ENCODE data around the gene KAT2B. TPM values are rescaled to one million over a fixed set of nuclear protein-coding genes. Genes with fewer than 3 reads are reported as not detected.

Gene KAT2B
- total RNA-seq, 1 donor from 2014 or later = 94.3 TPM

DNA sequence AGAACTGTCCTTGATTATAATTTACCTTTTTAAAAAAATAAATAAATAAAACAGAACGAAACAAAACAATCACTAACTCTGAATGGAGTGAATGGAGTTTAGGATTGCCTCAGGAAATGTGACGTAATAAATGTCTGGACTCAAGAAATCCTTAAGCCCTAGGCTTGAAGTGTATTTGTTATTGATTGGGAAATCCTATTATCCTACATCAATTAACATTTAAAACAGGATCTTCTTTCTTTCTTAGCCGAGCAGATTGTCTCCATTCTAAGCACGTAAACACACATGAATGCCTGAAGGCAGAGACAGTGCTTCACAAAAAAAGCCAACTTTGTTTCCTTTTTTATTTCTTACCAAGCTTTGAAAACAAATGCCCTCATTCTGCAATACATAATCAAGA lies 33.4 kb downstream of the KAT2B start:
- Histone ChIP-seq H3K9me3 (replicated peaks) (no peaks in the 10 kb centered on the region), H3K4me1 (peaks cover 63% of the 10 kb centered on the region), H3K4me3 (no peak overlapping the region), H3K27ac (replicated peaks) (peak overlapping the region; percentile 71), H3K36me3 (no peaks in the 10 kb centered on the region), H3K27me3 (ENCODE audit: low read depth) (no peaks in the 10 kb centered on the region)
- TF ChIP-seq, protein P1, sequence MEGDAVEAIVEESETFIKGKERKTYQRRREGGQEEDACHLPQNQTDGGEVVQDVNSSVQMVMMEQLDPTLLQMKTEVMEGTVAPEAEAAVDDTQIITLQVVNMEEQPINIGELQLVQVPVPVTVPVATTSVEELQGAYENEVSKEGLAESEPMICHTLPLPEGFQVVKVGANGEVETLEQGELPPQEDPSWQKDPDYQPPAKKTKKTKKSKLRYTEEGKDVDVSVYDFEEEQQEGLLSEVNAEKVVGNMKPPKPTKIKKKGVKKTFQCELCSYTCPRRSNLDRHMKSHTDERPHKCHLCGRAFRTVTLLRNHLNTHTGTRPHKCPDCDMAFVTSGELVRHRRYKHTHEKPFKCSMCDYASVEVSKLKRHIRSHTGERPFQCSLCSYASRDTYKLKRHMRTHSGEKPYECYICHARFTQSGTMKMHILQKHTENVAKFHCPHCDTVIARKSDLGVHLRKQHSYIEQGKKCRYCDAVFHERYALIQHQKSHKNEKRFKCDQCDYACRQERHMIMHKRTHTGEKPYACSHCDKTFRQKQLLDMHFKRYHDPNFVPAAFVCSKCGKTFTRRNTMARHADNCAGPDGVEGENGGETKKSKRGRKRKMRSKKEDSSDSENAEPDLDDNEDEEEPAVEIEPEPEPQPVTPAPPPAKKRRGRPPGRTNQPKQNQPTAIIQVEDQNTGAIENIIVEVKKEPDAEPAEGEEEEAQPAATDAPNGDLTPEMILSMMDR (IDR thresholded peaks at IDR 0.05; ENCODE audit: borderline replicate concordance) = no peak
- DNase-seq = no peak
- intact Hi-C loops (cut with micrococcal nuclease) = no loop called here

DNA sequence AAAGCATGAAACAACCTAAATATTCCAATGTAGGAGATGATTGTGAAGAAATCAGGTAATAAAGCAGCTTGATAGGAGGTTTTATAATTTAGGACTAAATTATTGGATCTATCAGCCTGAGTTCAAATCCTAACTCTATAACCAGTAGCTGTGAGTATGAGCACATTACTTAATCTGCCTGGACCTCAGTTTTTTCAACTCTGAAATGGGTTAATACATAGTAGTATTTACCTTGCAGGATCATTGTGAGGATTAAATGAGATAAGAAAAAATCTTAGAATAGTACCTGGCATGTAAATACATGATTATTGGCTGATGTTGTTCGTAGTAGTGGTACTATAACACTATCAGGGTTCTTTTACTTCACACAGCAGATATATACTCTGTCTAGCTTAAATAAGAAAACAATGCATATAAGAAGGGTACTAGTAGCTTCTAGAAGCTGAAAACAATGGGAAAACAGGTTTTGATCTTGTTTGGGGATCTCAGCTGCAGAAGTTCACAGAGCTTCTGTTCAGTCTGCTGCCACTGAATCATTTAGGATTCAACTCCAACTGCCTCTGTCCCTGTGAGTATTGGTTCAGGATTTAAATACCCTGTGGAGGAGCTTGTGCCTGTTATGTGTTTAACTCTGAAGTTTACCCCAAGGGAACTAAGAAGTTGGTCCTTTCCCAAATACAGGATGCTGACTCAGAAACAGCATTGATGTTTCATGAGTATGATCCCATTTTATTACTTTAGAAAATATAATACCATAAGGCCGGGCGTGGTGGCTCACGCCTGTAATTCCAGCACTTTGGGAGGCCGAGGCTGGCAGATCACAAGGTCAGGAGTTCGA lies 34.2 kb downstream of the KAT2B start:
- Histone ChIP-seq H3K4me1 (peaks cover 57% of the 10 kb centered on the region), H3K9me3 (replicated peaks) (no peaks in the 10 kb centered on the region), H3K4me3 (no peak overlapping the region), H3K27me3 (ENCODE audit: low read depth) (no peaks in the 10 kb centered on the region), H3K27ac (replicated peaks) (peak overlapping the region; percentile 71), H3K36me3 (no peaks in the 10 kb centered on the region)
- intact Hi-C loops (cut with micrococcal nuclease) = no loop called here
- TF ChIP-seq, protein P1 (IDR thresholded peaks at IDR 0.05; ENCODE audit: borderline replicate concordance) = no peak
- DNase-seq = no peak

DNA sequence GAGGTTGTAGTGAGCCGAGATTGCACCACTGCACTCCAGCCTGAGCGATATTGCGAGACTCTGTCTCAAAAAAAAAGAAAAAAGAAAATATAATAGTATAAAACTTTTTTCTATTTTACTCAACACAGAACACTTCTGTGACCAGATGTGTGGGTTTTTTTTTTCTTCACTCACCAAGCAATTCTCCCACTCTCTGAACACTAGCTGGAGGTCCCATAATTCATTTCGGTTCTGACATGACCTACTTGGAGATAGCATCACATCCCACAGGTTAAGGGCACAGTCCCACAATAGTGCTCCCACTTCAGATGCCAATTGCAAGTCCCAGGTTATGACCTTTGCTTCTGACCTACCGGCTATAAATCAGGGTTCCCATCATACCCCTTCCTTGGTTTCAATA lies 35.0 kb downstream of the KAT2B start:
- H3K27me3 ChIP-seq (ENCODE audit: low read depth) = no peaks in the 10 kb centered on the region
- H3K27ac ChIP-seq (replicated peaks) = no peak overlapping the region
- H3K4me1 ChIP-seq = peaks cover 63% of the 10 kb centered on the region
- TF ChIP-seq, protein P1 (IDR thresholded peaks at IDR 0.05; ENCODE audit: borderline replicate concordance) = no peak
- DNase-seq = no peak
- H3K9me3 ChIP-seq (replicated peaks) = no peaks in the 10 kb centered on the region
- no peaks in the 10 kb centered on the region for H3K36me3 ChIP-seq
- H3K4me3 ChIP-seq = no peak overlapping the region
- intact Hi-C loops (cut with micrococcal nuclease) = no loop called here

DNA sequence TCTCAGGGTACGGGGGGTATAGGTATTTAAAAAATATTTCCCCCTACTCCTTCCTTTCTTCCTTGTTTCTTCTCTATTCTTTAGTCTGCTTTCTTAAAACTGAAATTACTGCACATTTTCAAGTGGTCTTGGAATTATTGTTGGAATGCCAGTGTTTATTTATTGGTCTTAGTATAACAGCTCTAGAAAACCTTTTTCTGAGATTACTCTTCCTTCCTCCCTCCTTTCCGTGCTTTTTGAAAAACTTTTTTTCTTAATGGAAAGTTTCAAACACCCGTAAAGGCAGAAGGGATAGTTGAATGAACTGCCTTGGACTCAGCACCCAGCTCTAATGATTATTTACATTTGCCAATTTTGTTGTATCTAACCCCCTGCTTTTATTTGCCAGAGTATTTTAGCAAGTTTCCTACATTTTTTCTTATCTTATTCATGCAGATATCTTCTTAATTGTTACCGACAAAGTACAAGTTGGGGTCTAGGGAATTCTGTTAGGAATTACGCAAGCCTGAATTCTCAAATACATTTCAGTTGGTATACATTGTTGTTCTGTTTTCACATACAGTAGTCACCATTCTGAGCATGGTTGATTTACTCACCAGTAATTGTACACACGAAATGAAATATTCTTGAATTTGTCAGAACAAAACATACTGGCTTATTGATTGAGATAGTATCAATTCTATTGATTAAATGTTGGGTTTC lies 36.2 kb downstream of the KAT2B start:
- intact Hi-C loops (cut with micrococcal nuclease) = no loop called here
- no peaks in the 10 kb centered on the region for H3K27me3 ChIP-seq (ENCODE audit: low read depth)
- no peaks in the 10 kb centered on the region for H3K9me3 ChIP-seq (replicated peaks)
- H3K4me1 ChIP-seq = peaks cover 64% of the 10 kb centered on the region
- H3K36me3 ChIP-seq = no peaks in the 10 kb centered on the region
- H3K27ac ChIP-seq (replicated peaks) = no peak overlapping the region
- H3K4me3 ChIP-seq = no peak overlapping the region
- TF ChIP-seq, protein P1 (IDR thresholded peaks at IDR 0.05; ENCODE audit: borderline replicate concordance) = no peak
- DNase-seq = no peak

DNA sequence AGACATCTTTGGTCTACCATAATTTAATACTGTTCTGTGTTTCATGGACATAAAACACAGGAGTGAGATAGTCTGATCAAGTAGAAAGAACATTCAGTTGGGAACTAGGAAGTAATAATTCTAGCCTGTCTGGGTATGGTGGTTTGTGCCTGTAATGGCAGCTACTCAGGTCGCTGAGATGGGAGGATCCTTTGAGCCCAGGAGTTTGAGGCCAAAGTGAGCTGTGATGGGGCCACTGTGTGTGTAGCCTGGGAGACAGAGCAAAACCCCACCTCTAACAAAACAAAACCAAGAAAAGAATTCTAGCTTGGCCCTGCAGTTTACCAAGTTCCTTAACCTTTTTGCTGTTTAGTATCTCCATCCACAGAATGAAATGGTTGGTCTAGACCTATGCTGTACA lies 36.8 kb downstream of the KAT2B start:
- DNase-seq = no peak
- Histone ChIP-seq H3K27me3 (ENCODE audit: low read depth) (no peaks in the 10 kb centered on the region), H3K4me3 (no peak overlapping the region), H3K36me3 (no peaks in the 10 kb centered on the region), H3K27ac (replicated peaks) (no peak overlapping the region), H3K4me1 (peaks cover 64% of the 10 kb centered on the region), H3K9me3 (replicated peaks) (no peaks in the 10 kb centered on the region)
- intact Hi-C loops (cut with micrococcal nuclease) = no loop called here
- TF ChIP-seq, protein P1 (IDR thresholded peaks at IDR 0.05; ENCODE audit: borderline replicate concordance) = no peak
